HUDEP-2 (cell line): ENCODE results near the gene NTM.

ENCODE experiments used
- DNase-seq, 76 experiments: peaks; one replicate each; lab custom pipeline; 2025; ENCODE audit not compliant: unreplicated experiment in 76 of 76; lab: John Stamatoyannopoulos, UW

Gene NTM

GRCh38 chr11:131870305-131870704 is 499.9 kb downstream of the NTM start:
- DNase-seq: no peak

GRCh38 chr11:131871006-131871405 is 500.6 kb downstream of the NTM start:
- no peak for DNase-seq

GRCh38 chr11:131874070-131874469 is 503.7 kb downstream of the NTM start:
- no peak for DNase-seq

DNA sequence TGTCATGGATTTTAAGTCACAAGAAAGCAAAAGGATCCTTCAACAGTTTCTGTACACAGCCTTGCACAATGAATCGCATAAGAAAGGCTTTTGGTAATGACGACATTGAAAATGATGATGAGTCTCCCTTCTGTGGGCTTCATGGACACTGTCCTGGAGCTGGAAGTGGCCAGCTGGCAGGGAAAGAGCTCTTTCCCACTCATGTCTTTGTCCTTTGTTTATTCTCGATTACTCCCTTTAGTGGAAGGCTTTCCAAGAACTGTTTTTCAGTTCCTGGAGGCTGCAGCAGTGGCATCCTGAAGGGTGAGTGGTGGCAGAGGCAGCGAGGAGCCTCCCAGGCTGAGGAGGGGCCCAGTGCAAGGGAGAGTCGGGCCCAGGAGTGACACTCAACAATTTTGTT is 505.2 kb downstream of the NTM start:
- no peak for DNase-seq

- DNase-seq: no peak
Observed at GRCh38 chr11:131877246-131877942, 507.0 kb downstream of the NTM start.

DNA sequence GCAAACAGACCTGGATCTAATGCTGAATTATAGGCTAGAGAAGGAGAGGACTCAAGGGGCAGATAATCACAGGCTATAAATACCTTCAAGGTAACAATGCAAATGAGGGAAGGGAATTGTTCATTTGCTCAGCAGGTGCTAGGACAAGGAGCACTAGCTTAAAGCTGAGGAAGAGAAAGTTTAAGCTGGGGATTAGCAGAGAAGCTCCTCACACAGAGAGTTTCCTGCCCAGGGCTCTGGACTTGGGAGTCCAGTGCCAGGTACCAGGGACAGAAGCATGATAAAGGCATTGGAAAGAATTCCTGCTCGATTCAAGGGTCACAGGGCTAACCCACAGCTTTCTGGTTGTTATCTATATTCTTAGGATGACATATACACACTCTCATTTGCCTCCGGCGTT is 509.9 kb downstream of the NTM start:
- no peak for DNase-seq

- DNase-seq: no peak
Observed at GRCh38 chr11:131880976-131881375, 510.6 kb downstream of the NTM start.

- DNase-seq: no peak
Observed at GRCh38 chr11:131883332-131883731, 512.9 kb downstream of the NTM start.

DNA sequence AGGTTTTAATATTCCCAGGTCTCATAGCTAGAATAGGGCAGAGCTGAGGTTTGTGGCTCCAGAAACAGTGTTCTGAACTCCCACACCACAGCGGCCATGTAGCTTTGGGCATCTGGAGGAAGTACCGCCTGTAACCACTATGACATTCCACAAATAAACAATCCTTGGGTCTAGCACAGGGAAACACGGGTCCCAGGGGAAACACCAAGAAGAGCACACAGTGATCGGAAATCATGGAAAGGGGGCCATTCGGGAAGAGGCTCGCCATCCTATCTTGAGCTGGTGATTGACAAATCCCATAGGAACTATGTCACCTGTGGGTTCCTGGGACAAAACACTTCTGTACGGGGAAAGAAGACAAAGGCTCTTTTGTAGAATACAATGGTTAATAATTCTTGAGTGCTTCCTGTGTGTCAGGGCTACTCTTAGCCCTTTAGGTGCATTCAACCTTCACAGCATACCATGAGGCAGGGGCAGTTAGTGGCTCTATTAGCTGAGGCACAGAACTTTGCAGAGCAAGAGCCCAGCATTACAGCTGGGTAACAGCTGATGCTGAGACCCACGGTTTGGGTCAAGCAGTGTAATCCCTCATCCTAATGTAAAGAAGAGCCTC is 514.2 kb downstream of the NTM start:
- no peak for DNase-seq

DNA sequence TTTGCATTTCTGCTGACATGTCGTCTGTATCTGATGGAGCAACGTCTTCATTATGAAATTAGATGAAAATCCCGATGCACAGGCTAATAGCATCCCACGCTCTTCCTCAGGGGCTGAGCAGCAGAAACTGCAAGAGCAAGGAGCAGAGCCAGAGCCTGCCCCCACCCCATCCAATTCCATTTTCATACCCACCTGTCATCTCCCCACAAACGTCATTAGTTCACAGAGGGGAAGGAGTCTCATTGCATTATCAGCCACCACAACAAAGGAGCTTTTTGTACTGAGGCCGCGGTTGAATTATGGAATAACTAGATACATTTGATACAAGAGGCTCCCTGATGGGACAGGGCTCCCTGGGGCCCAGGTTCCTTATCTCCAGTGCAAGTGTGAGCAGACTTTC is 515.0 kb downstream of the NTM start:
- no peak for DNase-seq

- no peak for DNase-seq
Observed at GRCh38 chr11:131886201-131886600, 515.8 kb downstream of the NTM start.

DNA sequence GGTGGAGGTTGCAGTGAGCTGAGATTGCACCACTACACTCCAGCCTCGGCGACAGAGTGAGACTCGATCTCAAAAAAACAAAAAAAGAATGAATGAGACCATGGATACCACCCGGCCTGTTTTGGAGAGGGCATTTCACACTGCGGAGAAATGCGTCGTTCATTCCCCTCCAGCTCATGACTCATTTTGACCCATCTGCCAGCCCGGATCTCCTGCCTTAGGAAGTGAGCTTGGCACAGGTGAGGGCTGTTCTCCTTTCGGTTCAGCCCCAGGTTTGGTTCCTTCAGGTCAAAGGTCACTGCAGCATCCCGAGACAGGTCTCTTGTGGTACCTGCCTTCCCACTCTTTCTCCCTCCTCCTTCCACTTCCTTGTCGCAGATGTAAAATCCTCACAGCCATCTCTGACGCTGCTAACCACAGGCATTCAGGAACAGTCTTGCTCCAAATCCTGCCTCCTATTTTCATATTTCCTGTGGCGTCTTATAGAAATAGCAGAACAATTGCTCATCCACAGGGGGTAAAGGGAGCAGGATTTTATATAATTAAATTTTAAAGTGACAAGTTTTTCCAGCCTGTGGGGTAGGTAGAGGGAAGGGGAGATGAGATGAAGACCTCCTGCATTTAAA is 517.9 kb downstream of the NTM start:
- no peak for DNase-seq

DNA sequence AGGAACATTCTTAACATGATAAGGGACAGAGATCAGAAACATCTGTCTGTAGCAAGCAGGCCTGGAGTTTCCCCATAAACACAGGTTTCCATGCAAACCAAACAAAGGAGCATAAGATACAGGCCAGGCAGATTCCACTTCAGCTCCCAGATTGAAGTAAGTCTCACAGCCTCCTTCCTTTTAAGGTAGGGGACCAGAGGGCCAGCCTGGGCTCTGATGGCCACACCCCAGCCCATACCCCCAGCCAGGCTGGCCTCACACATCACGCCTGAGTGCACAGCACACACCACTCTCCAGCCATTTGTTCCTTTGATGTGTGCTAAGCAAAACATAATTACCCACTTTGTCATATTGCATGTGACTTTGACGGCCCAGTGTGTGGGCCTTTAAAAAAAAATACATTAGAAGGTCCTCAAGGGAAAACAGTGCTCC is 518.7 kb downstream of the NTM start:
- no peak for DNase-seq

DNA sequence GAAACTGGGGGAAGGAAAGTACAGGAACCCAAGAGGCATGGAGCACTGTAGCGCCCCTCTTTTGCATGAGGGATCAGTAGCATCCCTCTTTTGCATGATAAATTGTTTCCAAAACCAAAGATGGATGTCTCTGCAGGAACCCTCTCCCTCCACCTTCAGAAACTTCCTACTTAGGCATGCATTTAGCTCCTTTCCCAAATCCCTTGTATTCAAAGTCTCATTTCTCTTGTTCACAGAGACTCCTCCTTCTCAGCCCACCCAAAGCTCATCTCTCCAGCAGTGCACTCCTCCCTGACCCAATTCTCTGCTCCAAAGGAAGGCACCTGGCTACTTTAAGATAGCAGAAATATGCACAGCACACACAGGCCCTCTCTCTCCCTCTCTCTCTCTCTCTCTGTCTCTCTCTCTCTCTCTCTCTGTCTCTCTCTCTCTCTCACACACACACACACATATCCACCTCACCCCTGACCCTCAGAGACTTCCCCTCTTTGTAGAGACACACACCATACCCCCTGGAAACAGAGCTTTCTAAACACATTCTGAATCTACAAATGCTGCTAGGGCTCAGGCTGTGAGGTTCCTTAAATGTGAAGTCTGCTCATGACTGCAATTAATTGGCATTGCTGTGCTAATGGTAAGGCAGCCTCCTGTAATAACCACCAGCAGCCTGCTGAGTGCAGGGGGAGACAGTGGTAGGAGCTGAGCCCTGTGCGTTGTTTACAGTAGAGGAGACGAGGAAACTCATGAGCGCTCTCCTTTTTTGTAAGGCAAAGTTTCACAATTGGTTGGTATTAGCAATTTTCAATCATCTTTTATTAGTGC is 519.6 kb downstream of the NTM start:
- no peak for DNase-seq

DNA sequence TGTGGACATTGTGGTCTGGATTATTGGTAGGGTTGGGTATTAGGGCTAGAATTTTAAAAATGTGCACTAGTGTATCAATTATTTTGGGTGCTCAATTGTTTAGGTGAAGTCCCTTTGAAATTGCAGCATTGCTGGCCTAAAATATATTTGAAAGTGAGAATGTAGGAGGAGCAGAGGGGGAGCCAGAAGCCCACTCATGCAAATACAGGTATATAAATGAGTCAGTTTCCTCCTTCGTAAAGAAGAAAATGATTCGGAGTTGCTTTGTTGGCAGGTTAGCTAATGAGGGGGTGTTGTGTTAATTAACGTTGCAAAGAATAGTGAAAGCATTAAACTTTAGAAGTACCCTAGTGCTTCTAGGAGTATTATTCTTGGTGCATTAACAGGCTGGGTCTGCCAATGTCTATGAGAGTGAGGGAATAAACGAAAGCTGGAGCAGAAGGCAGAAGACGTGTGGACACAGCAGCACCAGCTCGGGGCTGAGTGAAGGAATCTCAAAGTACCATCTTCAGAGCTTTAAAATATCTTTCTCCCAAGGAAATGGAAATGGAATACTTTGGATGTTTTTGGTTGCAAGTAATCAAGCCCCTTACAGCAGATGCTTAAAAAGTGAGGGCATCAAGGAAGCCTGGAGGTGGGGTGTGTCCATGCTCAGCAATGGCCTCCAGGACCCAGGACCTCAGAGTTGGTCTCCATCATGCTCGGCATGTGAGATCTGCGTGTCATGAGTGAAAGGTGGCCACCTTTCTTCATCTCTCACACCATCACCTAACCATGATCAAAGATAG is 522.9 kb downstream of the NTM start:
- no peak for DNase-seq

- no peak for DNase-seq
Observed at GRCh38 chr11:131893988-131894387, 523.6 kb downstream of the NTM start.

DNA sequence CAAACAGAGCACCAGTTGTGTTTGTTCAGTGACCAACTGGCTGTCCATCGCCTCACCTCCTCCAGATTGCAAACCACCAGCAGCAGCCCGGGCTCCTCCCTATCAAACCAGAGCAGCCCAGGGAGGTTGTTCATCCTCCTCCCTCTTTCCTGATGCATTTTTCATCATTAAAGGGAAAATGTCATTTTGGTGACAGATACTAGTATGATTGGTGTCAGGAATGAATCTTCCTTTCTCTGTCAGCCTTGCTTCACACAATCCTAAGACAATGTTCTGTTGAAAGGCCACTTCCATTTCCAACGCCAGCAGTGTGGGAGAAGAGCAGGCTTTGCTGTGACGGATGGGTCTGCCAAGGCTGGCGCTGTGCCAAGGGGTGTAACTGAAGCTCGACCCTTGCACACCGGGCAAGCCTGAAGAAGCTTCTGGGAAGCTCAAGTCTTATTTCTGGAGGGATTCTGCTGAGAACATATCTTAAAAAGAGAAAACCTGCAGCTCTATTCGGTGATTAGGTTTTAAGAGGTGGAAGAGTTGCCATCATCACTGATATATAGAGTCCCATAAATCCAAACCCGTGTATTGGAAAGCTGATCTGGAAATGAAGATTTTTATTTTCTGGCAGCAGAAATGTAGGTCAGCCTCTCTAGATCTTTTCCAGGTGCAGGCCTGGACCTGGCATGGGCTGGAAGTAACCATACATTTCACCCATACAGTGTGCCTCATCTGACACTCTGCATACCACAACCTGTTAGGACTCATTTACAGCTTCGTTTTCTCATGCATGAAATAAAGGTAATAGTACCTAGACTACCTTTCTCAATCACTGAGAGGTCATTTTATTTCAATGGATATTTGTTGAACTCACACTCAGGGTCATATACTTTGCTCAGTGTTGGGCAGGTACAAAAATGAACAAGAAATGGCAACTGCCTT is 524.5 kb downstream of the NTM start:
- no peak for DNase-seq

- no peak for DNase-seq
Observed at GRCh38 chr11:131895865-131896264, 525.5 kb downstream of the NTM start.

DNA sequence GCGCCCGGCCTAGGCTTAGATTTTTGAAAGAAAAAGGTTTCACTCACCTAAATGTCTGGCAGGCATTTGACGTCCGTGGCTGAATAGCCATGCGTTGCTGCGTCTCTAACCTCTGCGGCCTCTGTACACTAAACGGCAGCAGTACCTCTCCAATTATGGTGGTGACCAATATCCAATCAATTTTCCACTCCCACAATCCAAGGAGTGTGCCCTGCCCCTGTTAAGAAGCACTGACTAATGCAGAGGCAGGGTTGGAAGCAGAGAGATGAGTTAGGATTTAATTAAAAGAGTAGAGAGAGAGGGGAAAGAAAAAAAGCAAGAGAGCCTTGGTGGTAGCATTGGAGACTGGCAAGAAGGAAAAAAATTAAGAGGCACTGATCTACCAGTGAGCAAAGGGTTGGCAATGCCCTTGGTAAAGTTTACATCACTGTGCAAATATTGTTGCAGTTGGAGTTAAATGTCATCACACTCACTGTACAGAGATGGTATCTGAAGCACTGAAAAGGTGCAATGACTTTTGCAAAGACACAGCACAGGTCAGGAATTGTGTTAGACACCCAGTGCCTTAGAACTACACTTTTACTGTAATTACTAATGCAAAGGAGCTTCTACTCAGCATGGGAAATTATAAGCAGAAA is 526.7 kb downstream of the NTM start:
- DNase-seq: no peak
